8988T (cell line): Measurements from ENCODE around the gene STX7.

Experiments
- DNase-seq: peaks from one replicate; pipeline ENCODE4 v3.0.0; 2011

Gene STX7

DNA sequence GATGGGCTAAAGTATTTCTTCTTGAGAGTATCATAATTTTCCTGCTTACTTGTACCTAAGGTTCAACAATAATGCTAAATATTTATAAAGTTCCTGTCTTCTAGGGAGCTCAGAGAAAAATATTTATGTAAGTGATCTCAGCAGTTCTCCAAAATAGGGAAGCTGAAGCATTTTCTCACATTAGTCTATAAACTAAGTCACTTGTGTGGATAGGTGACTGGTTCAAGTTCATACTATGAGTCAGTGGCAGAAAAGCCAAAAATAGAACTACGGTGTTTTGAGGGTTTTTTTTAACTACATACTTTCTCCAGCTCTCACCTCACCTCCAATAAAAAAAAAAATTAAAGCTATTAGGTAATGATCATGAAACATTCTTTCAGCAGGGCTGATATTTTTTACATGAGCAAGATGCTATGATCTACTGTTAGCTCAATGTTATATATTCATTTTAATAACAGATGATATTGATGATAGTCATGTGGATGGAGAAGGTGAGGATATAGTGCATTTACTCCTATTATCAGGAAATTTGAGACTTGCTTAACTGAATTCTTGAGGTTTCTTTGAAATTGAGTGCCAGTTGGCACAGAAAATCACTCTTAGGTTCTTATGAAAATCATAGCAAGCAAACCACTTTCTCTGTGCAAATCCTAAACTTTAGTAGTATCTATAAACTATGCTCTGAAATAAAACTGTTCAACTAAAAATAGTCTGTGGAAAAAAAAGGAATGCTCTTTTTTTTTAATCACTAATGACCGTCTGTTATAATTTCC lies 107.6 kb downstream of the STX7 start:
- DNase-seq = no peak

- no peak for DNase-seq
Measured at GRCh38 chr6:132404736-132405135, 108.2 kb downstream of the STX7 start.

DNA sequence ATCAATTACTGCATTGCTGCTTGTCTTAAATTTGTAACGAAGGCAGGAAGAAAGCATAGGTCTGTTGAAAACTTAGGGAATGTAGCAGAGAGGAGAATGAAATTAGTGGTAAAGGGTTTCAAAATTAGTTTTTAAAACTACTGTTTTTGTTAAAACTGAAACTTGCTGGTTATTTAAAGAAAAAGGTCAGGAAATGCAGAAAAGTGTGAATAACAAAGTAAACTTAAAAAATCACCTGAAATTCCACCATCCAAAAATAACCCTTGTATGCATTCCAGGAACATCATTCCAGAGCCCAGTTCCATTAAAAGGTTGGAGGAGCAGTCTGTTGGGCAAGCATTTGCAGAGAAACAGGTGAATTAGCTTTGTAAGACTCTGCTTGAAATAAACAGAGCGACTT lies 108.6 kb downstream of the STX7 start:
- DNase-seq = no peak

DNA sequence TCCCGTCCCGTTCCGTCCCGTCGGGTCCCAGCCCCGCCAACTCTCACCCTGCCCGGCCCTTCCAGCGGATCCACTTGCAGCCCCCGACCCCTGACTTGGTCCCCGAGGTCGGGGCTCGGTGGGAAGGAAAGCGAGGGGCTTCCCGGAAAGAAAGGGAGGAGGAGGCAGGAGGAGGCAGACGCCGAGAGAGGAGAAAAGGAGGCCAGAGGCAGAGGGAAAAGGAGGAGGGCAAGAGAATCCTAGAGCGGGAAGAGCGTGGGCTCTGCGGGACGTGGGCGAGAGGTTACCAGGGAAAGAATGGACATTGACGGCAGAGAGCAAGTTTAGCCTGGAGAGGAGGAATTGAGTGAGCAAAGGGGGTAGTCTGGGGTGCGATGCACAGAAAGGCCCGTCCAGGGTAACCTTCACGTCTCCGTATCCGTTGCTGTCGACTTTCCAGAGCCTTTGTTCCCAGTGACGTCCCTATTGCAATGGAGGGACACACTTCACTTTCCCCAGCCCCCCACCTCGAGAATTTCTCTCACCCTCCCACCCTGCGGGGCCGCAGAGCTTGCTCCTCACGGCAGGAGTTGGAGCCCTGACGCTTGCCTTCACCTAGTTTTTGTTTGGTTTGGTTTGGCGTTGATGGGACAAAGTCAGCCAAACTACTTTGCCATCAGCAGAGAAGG lies 111.2 kb downstream of the STX7 start:
- peak; percentile 24 for DNase-seq

DNA sequence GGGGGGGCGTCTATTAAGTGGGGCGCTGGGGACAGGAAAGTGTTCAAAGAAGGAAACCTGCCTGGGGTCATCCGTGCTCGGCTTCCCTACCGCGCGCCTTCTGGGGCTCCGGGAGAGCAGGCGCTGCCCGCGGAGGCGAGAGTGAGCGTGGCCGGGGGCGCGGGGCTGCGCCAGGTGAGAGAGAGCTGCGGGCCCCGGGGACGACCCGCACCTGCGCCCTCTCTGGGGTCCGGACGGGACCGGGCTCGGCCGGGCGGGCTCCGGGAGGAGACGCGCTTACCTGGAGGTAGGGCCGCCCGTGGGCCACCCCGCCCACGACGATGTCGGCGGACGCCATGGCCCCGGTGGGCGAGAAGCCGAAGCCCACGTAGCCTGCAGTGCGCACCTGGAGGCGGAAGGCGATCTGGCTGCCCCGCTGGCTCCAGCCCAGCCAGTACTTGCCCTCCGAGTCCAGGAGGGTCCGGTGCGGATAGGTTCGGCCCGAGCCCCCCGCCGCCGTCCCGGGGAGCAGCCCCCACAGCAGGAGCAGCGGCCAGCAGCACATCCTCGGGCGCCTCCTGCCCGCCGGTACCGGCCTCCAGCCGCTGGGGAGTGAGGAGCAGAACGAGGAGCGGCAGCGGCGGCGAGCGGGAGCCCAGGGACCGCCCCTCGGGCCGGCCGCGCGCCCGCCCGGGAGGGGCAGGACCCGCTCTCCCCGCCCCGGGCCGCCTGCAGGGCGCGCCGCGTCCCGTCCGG lies 111.9 kb downstream of the STX7 start, which contains the start of gene MOXD1:
Gene MOXD1 (minus strand): TSS at position 593 of the 735 bp plus-strand sequence. CDS start 49 bp downstream, at position 544.
- DNase-seq = peak; percentile 86

DNA sequence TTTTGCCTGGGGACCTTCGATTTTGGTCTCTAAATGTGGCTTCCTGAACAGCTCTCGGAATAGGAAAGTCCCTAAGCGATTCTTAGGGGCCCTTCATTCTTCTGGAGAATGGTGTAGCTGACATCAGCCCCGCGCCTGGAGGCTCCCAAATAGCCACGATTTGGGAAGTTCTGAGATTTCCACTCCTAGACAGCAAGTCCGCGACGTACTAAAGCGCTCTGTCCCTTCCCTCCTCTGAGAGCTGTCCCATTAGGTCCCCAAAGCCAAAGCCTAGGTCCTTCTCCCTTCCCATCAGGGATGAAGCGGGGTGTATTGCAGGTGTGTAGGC lies 112.4 kb downstream of the STX7 start:
- DNase-seq = no peak

- DNase-seq = no peak
Measured at GRCh38 chr6:132399376-132400074, 113.4 kb downstream of the STX7 start.
